GM23338 (cell line): ENCODE measurements around the gene CTNNA3. TPM values are rescaled to one million over a fixed set of nuclear protein-coding genes. Genes with fewer than 3 reads are reported as not detected.

Experiments
- ATAC-seq: fragments of 200-7000 bp; cut with Tn5 transposase; 3 replicates; pipeline ENCODE4 v1.9.1; 2020
- DNase-seq: peaks from one replicate; pipeline ENCODE4 v3.0.0-alpha.2; 2015; ENCODE audit warnings: low spot score
- H2AFZ ChIP-seq: fragments of 200-600 bp; sonication (generic); 2 replicates; pipeline ENCODE4 v1.8.0; 2016; ENCODE audit warnings: antibody characterized with exemption, mild to moderate bottlenecking, moderate library complexity
- H3F3A ChIP-seq: fragments of 200-600 bp; sonication (generic); replicated peaks from 2 replicates; pipeline ENCODE4 v1.8.0; 2017; ENCODE audit warnings: antibody characterized with exemption, mixed run types, low read depth
- H3K27ac ChIP-seq: fragments of 200-600 bp; sonication (generic); 2 replicates; pipeline ENCODE4 v1.6.1; 2016; ENCODE audit warnings: low read depth
- H3K27me3 ChIP-seq: fragments of 200-600 bp; sonication (generic); 2 replicates; pipeline ENCODE4 v1.8.0; 2016; ENCODE audit warnings: mild to moderate bottlenecking, mixed run types, moderate library complexity; ENCODE audit not compliant: insufficient read depth
- H3K36me3 ChIP-seq: fragments of 200-600 bp; sonication (generic); 2 replicates; pipeline ENCODE4 v1.8.0; 2016; ENCODE audit warnings: mild to moderate bottlenecking; ENCODE audit not compliant: insufficient read depth
- H3K4me1 ChIP-seq: fragments of 200-600 bp; sonication (generic); 2 replicates; pipeline ENCODE4 v1.8.0; 2016; ENCODE audit warnings: mild to moderate bottlenecking, moderate library complexity; ENCODE audit not compliant: insufficient read depth
- H3K4me2 ChIP-seq: fragments of 200-600 bp; sonication (generic); 2 replicates; pipeline ENCODE4 v1.7.1; 2017; ENCODE audit warnings: mixed run types
- H3K4me3 ChIP-seq: fragments of 200-600 bp; sonication (generic); 2 replicates; pipeline ENCODE4 v1.6.1; 2016; ENCODE audit warnings: mixed run types
- H3K79me2 ChIP-seq: fragments of 200-600 bp; sonication (generic); replicated peaks from 2 replicates; pipeline ENCODE4 v1.8.0; 2017; ENCODE audit warnings: mild to moderate bottlenecking; ENCODE audit not compliant: insufficient read depth
- H3K9me2 ChIP-seq: fragments of 200-600 bp; sonication (generic); 2 replicates; pipeline ENCODE4 v1.8.0; 2017; ENCODE audit not compliant: insufficient read depth
- H4K20me1 ChIP-seq: fragments of 200-600 bp; sonication (generic); replicated peaks from 2 replicates; pipeline ENCODE4 v1.8.0; 2017; ENCODE audit warnings: mild to moderate bottlenecking; ENCODE audit not compliant: insufficient read depth
- H3K27ac Mint-ChIP-seq: 2 replicates; pipeline ENCODE4 v1.8.0; 2020; ENCODE audit warnings: inconsistent platforms, mild to moderate bottlenecking, moderate library complexity, mixed read lengths
- H3K27me3 Mint-ChIP-seq: 3 replicates; pipeline ENCODE4 v1.8.0; 2022; ENCODE audit warnings: low read depth, mild to moderate bottlenecking, moderate library complexity, mixed read lengths, inconsistent platforms; ENCODE audit not compliant: insufficient read depth, poor library complexity
- H3K36me3 Mint-ChIP-seq: 3 replicates; pipeline ENCODE4 v1.8.0; 2021; ENCODE audit warnings: low read depth, mild to moderate bottlenecking, inconsistent platforms, moderate library complexity, mixed read lengths
- H3K4me1 Mint-ChIP-seq: 3 replicates; pipeline ENCODE4 v1.8.0; 2020; ENCODE audit warnings: mild to moderate bottlenecking, inconsistent platforms, mixed read lengths
- H3K4me3 Mint-ChIP-seq: 3 replicates; pipeline ENCODE4 v1.8.0; 2021; ENCODE audit warnings: moderate library complexity, mild to moderate bottlenecking, inconsistent platforms, mixed read lengths
- H3K9me3 Mint-ChIP-seq: 3 replicates; pipeline ENCODE4 v1.8.0; 2020; ENCODE audit warnings: moderate library complexity, mild to moderate bottlenecking, inconsistent platforms, mixed read lengths
- EZH2 ChIP-seq: fragments of 200-600 bp; sonication (generic); IDR thresholded peaks from one replicate; pipeline ENCODE4 v1.8.0; 2017; ENCODE audit warnings: antibody characterized with exemption, mild to moderate bottlenecking, low read depth; ENCODE audit not compliant: unreplicated experiment
- EZH2phosphoT487 ChIP-seq: fragments of 200-600 bp; sonication (generic); IDR thresholded peaks from one replicate; pipeline ENCODE4 v1.8.1; 2018; ENCODE audit warnings: antibody characterized with exemption; ENCODE audit not compliant: unreplicated experiment
- ZNF114 ChIP-seq: fragments of 250-450 bp; sonication (Bioruptor Pico); IDR thresholded peaks from 2 replicates; pipeline ENCODE4 v1.5.0; 2020; ENCODE audit warnings: mild to moderate bottlenecking, moderate library complexity
- ZNF331 ChIP-seq: fragments of 250-450 bp; sonication (Bioruptor Pico); IDR thresholded peaks from 2 replicates; pipeline ENCODE4 v1.5.0; 2020; ENCODE audit warnings: low read depth, mild to moderate bottlenecking, moderate library complexity
- polyA plus RNA-seq: library from polyadenylated mRNA; unstranded; fragments of >200 nt; fragmentation: Nextera tagmentation; extraction: Ambion mirVana; gene quantifications from 2 replicates; pipeline ENCODE4 v1.2.1, GENCODE V29; 2016
- total RNA-seq: library from RNA; depleted of rRNA; stranded (reverse); fragments of >200 nt; shearing (Covaris generic); gene quantifications from 2 replicates; pipeline ENCODE4 v1.2.3, GENCODE V29; 2014
- TF ChIP-seq, protein P1 (sequence below): fragments of 250-450 bp; sonication (Bioruptor Pico); IDR thresholded peaks from 2 replicates; pipeline ENCODE4 v1.5.0; 2020; ENCODE audit warnings: mild to moderate bottlenecking, moderate library complexity

Gene CTNNA3
- total and polyA plus RNA-seq, 2 experiments from 2014 or later: 0.71 to 3.3 TPM

DNA sequence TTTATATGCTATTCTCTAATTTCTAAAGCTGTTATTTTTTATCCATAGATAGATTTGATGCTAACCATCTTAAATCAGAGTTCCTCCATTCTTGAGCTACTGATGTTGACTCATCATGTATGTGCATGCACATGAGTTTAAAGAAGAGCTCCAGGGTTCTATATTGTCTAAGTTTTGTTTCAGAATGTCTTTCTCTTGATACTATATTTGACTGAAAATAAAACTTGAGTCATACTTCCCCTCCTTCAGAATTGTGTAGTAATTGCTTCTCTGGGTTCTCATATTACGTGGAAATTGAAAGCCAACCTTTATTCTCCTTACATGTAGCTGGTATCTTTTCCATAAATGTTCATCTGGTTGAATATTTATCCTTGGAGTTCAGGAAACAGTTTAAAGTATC, 680.8 kb downstream of the CTNNA3 start:
- H3K4me3 Mint-ChIP-seq: no peak overlapping the region

DNA sequence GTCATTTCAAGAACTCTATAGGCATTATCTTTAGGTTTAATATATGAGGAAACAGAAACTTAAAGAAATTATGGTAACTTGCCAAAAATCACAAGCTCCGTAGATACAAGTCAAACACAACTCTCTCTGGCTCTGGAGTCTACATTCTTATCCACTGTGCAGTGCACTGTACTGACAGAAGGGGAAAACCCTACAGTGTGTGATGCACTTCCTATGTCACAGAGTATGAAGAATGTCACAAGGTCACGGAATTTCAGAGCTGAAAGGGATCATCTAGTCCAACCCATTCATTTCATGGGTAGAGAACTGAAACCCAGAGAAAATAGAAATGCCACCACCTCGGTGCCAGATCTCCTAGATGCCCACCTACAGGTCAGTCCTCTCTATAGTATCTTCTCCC, 684.0 kb downstream of the CTNNA3 start:
- Mint-ChIP-seq H3K36me3 (no peaks in the 10 kb centered on the region), H3K4me1 (no peaks in the 10 kb centered on the region), H3K27me3 (no peaks in the 10 kb centered on the region), H3K4me3 (no peak overlapping the region), H3K27ac (no peak overlapping the region), H3K9me3 (no peaks in the 10 kb centered on the region)
- DNase-seq (no peak), ATAC-seq (no peak)
- H3K4me2 ChIP-seq: no peak overlapping the region
- no peaks in the 10 kb centered on the region for H3K36me3 ChIP-seq
- no peak overlapping the region for H3K27ac ChIP-seq
- H3K9me2 ChIP-seq: no peaks in the 10 kb centered on the region
- H3K79me2 ChIP-seq: no peaks in the 10 kb centered on the region
- no peak overlapping the region for H2AFZ ChIP-seq
- no peaks in the 10 kb centered on the region for H3K27me3 ChIP-seq
- no peaks in the 10 kb centered on the region for H3K4me1 ChIP-seq
- no peak overlapping the region for H3K4me3 ChIP-seq
- no peak for TF ChIP-seq EZH2
- TF ChIP-seq, protein P1, sequence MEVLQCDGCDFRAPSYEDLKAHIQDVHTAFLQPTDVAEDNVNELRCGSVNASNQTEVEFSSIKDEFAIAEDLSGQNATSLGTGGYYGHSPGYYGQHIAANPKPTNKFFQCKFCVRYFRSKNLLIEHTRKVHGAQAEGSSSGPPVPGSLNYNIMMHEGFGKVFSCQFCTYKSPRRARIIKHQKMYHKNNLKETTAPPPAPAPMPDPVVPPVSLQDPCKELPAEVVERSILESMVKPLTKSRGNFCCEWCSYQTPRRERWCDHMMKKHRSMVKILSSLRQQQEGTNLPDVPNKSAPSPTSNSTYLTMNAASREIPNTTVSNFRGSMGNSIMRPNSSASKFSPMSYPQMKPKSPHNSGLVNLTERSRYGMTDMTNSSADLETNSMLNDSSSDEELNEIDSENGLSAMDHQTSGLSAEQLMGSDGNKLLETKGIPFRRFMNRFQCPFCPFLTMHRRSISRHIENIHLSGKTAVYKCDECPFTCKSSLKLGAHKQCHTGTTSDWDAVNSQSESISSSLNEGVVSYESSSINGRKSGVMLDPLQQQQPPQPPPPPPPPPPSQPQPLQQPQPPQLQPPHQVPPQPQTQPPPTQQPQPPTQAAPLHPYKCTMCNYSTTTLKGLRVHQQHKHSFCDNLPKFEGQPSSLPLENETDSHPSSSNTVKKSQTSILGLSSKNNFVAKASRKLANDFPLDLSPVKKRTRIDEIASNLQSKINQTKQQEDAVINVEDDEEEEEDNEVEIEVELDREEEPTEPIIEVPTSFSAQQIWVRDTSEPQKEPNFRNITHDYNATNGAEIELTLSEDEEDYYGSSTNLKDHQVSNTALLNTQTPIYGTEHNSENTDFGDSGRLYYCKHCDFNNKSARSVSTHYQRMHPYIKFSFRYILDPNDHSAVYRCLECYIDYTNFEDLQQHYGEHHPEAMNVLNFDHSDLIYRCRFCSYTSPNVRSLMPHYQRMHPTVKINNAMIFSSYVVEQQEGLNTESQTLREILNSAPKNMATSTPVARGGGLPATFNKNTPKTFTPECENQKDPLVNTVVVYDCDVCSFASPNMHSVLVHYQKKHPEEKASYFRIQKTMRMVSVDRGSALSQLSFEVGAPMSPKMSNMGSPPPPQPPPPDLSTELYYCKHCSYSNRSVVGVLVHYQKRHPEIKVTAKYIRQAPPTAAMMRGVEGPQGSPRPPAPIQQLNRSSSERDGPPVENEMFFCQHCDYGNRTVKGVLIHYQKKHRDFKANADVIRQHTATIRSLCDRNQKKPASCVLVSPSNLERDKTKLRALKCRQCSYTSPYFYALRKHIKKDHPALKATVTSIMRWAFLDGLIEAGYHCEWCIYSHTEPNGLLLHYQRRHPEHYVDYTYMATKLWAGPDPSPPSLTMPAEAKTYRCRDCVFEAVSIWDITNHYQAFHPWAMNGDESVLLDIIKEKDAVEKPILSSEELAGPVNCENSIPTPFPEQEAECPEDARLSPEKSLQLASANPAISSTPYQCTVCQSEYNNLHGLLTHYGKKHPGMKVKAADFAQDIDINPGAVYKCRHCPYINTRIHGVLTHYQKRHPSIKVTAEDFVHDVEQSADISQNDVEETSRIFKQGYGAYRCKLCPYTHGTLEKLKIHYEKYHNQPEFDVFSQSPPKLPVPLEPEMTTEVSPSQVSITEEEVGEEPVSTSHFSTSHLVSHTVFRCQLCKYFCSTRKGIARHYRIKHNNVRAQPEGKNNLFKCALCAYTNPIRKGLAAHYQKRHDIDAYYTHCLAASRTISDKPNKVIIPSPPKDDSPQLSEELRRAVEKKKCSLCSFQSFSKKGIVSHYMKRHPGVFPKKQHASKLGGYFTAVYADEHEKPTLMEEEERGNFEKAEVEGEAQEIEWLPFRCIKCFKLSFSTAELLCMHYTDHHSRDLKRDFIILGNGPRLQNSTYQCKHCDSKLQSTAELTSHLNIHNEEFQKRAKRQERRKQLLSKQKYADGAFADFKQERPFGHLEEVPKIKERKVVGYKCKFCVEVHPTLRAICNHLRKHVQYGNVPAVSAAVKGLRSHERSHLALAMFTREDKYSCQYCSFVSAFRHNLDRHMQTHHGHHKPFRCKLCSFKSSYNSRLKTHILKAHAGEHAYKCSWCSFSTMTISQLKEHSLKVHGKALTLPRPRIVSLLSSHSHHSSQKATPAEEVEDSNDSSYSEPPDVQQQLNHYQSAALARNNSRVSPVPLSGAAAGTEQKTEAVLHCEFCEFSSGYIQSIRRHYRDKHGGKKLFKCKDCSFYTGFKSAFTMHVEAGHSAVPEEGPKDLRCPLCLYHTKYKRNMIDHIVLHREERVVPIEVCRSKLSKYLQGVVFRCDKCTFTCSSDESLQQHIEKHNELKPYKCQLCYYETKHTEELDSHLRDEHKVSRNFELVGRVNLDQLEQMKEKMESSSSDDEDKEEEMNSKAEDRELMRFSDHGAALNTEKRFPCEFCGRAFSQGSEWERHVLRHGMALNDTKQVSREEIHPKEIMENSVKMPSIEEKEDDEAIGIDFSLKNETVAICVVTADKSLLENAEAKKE (CRISPR knock-in tag): no peak
- TF ChIP-seq ZNF331 (CRISPR knock-in tag): no peak
- no peak for TF ChIP-seq EZH2phosphoT487
- no peak for TF ChIP-seq ZNF114 (CRISPR knock-in tag)
- H3F3A ChIP-seq: no peaks in the 10 kb centered on the region
- no peaks in the 10 kb centered on the region for H4K20me1 ChIP-seq

More for the DNA sequence above, 680.8 kb downstream of the CTNNA3 start:
- Histone ChIP-seq H3K27me3 (no peaks in the 10 kb centered on the region), H2AFZ (no peak overlapping the region), H3K36me3 (no peaks in the 10 kb centered on the region), H3F3A (no peaks in the 10 kb centered on the region), H3K4me3 (no peak overlapping the region), H3K27ac (no peak overlapping the region), H3K4me2 (no peak overlapping the region), H3K4me1 (no peaks in the 10 kb centered on the region), H3K79me2 (no peaks in the 10 kb centered on the region), H4K20me1 (no peaks in the 10 kb centered on the region), H3K9me2 (no peaks in the 10 kb centered on the region)
- TF ChIP-seq ZNF331 (CRISPR knock-in tag): no peak
- Mint-ChIP-seq H3K27ac (no peak overlapping the region), H3K4me1 (peaks cover 3% of the 10 kb centered on the region; the same call in 2 of the 3 replicates), H3K9me3 (no peaks in the 10 kb centered on the region), H3K36me3 (no peaks in the 10 kb centered on the region), H3K27me3 (no peaks in the 10 kb centered on the region)
- DNase-seq: no peak
- ATAC-seq: no peak
